ENCODE data around the gene ACAP1.

ACAP1 gene

DNA sequence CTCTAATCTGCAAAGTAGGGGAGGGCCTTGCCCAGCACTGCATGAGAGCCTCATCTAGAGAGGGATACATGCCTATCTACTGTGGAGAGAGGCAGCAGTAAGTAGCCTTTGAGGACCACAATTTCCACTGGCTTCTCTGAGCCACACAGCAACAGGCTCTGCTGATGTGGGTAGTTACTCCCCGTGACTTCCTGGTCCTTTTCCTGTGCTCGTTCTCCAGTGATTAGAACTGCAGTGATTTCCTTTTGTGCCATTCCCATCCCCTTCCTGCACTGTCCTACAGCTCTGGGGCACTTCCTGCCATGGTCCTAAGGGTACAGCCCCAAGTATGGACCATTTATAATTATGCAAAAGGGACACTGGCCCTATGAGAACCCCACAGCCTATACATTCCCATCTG, 55.0 kb downstream of the ACAP1 start:
- no peaks in the 10 kb centered on the region for H3K27me3 Mint-ChIP-seq (ENCODE audit: low read depth)
- no peak overlapping the region for H3K27ac Mint-ChIP-seq
- H3K9me3 Mint-ChIP-seq: no peaks in the 10 kb centered on the region
- H3K4me1 Mint-ChIP-seq: peaks cover 6% of the 10 kb centered on the region
- TF ChIP-seq, protein P1, sequence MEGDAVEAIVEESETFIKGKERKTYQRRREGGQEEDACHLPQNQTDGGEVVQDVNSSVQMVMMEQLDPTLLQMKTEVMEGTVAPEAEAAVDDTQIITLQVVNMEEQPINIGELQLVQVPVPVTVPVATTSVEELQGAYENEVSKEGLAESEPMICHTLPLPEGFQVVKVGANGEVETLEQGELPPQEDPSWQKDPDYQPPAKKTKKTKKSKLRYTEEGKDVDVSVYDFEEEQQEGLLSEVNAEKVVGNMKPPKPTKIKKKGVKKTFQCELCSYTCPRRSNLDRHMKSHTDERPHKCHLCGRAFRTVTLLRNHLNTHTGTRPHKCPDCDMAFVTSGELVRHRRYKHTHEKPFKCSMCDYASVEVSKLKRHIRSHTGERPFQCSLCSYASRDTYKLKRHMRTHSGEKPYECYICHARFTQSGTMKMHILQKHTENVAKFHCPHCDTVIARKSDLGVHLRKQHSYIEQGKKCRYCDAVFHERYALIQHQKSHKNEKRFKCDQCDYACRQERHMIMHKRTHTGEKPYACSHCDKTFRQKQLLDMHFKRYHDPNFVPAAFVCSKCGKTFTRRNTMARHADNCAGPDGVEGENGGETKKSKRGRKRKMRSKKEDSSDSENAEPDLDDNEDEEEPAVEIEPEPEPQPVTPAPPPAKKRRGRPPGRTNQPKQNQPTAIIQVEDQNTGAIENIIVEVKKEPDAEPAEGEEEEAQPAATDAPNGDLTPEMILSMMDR (IDR thresholded peaks at IDR 0.05; ENCODE audit: unreplicated experiment in 3 of 3): no peak
- H3K4me3 Mint-ChIP-seq: peak overlapping the region; percentile 78 to 82 (median 80)
- H3K36me3 Mint-ChIP-seq (ENCODE audit: low read depth): peaks cover 31% of the 10 kb centered on the region

DNA sequence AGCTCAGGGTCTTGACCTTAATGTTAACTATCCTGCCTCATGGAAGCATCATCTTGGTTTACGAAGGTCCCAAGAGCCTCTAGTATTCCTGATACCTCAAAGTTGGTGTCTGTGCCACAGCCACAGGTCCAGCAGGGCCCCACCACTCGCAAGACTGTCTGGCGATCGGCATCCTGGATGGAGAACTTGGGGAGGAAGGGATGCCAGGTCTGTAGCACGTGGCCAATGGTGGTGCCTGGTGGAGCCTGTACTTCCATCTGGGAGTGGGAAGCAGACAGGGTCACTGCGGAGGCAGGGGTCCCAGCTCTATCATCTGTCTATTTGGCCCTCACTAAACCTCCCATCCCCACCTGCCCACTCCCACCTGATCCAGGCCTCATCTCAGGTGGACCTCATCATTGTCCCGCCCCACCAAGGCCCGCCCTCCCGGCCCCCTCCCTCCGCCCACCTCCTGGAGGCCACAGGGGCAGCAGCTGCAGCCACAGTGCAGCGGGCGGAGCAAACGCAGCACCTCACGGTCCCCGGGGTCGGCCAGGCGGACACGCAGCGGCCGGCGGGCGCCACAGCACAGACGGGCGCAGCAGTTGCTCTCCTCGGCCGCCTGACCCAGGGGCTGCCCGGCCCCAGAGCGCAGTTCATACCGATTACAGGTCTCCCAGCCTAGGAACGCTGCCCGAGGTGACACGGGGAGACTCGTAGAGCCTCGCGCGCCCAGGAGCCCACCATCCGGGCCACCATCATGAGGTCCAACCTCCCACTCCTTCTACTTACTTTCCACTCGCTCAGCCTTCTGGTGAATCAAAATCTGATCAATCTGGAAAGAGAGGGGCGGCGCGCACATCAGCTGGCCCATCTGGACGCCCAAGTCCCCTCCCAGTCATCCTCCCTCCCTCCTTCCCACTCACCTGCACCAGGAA, 56.6 kb downstream of the ACAP1 start:
- no peak overlapping the region for H3K27ac Mint-ChIP-seq
- H3K4me3 Mint-ChIP-seq: peak overlapping the region; percentile 80 to 92 (median 91)
- H3K36me3 Mint-ChIP-seq (ENCODE audit: low read depth): peaks cover 27% of the 10 kb centered on the region
- TF ChIP-seq, protein P1 (IDR thresholded peaks at IDR 0.05; ENCODE audit: unreplicated experiment in 3 of 3): no peak
- no peaks in the 10 kb centered on the region for H3K9me3 Mint-ChIP-seq
- peaks cover 6% of the 10 kb centered on the region for H3K4me1 Mint-ChIP-seq
- no peaks in the 10 kb centered on the region for H3K27me3 Mint-ChIP-seq (ENCODE audit: low read depth)

DNA sequence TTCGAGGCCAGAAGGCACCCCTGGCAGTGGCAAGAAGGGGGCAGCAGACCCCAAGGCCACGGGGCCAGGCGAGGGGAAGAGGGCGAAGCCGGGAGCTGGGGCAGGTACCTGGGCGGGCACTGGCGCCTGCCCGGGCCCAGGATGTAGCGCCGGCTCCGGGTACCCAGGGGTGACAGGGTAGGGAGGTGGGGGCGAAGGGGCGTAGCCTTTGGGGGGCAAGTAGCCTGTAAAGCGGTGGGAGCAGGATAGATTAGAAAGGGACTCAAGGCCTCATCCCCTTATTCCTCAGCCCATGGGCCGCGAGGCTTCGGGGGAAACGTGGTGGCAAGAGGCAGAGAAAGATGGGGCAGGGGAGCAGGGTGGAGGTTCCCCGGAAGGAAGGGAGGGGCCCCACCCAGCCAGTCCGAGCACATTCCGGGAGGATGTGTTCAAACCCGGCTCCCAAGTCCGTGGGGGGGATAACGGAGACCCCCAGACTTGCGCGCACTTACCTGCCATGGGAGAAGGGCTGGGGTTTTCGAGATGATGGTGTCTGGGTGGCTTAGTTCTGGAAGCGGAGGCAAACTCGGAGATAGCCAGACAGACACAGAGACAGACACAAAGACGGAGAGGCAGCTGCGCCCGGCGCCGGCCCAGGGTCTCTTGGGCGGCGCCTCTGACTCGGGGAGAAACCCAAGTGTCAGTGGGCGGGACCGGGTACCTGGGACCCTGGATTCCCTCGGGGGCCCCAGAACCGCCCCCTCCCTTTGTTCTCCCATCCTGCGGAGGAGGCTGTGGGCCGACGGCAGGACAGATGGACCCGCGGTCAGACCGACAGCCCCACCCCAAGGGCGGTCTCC, 57.5 kb downstream of the ACAP1 start:
- Mint-ChIP-seq H3K36me3 (ENCODE audit: low read depth) (peaks cover 24% of the 10 kb centered on the region), H3K4me3 (peak overlapping the region; percentile 91 to 92 (median 91)), H3K4me1 (peaks cover 6% of the 10 kb centered on the region), H3K27ac (peak overlapping the region in 2 of 3 experiments; percentile 57 to 64), H3K9me3 (no peaks in the 10 kb centered on the region), H3K27me3 (ENCODE audit: low read depth) (no peaks in the 10 kb centered on the region)
- TF ChIP-seq, protein P1 (IDR thresholded peaks at IDR 0.05; ENCODE audit: unreplicated experiment in 3 of 3): no peak

DNA sequence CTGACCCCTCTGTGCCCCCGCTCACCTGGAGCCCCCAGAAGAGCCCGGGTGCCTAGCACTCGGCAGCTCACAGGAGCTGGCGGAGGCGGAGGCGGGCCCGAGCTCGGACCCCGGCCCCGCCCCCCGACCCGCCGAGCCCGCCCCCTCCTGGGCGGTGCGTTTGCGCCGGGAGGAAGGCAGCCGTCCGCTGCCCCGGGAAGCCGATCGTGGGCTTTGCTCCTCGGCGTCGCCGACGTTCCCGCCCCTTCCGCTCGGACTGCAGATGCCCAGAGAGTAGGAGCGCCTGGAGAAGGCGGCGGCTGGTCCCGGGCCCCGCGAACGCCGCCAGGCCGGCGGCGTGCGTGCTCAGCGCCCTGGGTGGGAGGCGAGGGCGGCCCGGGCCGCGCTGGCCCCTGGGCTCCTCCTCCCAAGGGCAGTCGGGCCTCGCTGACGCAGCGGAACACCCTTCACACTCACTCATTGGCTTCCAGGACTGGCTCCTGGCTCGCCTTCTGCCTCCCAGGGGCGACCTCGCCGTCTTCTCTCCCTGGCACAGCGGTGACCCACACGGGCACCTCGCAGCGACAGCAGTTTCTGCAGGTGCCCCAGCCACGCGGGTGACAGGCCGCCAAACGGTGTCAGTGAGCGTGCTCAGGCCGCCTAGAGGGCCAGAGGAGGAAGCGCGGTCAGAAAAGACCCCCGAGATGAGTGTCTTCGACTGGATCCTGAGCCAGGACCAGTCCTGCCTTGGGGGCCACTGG, 58.3 kb downstream of the ACAP1 start, which contains the start of gene PLSCR3:
TSS of gene PLSCR3 (minus strand) at position 74 of the 740 bp plus-strand sequence. CDS start 415 bp downstream, outside the sequence.
- no peaks in the 10 kb centered on the region for H3K27me3 Mint-ChIP-seq (ENCODE audit: low read depth)
- H3K4me3 Mint-ChIP-seq: peak within 1 kb of the TSS; percentile 97 to 98 (median 97)
- H3K9me3 Mint-ChIP-seq: no peaks in the 10 kb centered on the region
- peaks cover 19% of the 10 kb centered on the region for H3K36me3 Mint-ChIP-seq (ENCODE audit: low read depth)
- TF ChIP-seq, protein P1 (IDR thresholded peaks at IDR 0.05; ENCODE audit: unreplicated experiment in 3 of 3): peak; percentile 65 to 70 (median 69)
- peak within 1 kb of the TSS; percentile 90 to 96 (median 93) for H3K27ac Mint-ChIP-seq
- peaks cover 6% of the 10 kb centered on the region for H3K4me1 Mint-ChIP-seq

DNA sequence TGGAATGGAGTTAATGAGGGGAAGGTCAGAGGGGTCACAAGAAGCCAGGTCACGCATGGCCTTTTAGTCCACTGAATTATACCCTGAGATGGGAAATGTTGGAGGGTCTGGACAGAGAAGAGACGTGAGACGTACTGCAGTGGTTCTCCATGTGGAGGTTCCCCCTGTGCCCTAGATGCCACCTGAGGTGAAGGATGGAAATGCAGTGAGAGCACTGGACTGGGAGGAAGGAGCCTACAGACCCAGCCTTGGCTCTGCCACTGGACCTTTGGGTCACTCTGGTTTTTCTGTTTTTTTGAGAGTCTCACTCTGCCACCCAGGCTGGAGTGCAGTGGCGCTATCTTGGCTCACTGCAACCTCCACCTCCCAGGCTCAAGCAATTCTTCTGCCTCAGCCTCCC, 59.8 kb downstream of the ACAP1 start:
- TF ChIP-seq, protein P1 (IDR thresholded peaks at IDR 0.05; ENCODE audit: unreplicated experiment in 3 of 3): no peak
- Mint-ChIP-seq H3K27me3 (ENCODE audit: low read depth) (no peaks in the 10 kb centered on the region), H3K4me3 (peak overlapping the region; percentile 2 to 31 (median 29)), H3K27ac (peak overlapping the region in 1 of 3 experiments; percentile 47), H3K4me1 (peaks cover 6% of the 10 kb centered on the region), H3K9me3 (no peaks in the 10 kb centered on the region), H3K36me3 (ENCODE audit: low read depth) (peaks cover 10% of the 10 kb centered on the region)
